ENCODE results near the gene ETV6.

The ETV6 gene

GRCh38 chr12:11697131-11697530, 47.7 kb downstream of the ETV6 start:
- FAIRE-seq = no peak

GRCh38 chr12:11697670-11698387, 48.4 kb downstream of the ETV6 start:
- no peak for FAIRE-seq

- no peak for FAIRE-seq
Observed at GRCh38 chr12:11698729-11699128, 49.3 kb downstream of the ETV6 start.

GRCh38 chr12:11701433-11701832, 52.0 kb downstream of the ETV6 start:
- no peak for FAIRE-seq

GRCh38 chr12:11702959-11703358, 53.5 kb downstream of the ETV6 start:
- FAIRE-seq = no peak

GRCh38 chr12:11703378-11703777, 53.9 kb downstream of the ETV6 start:
- FAIRE-seq = no peak

GRCh38 chr12:11704089-11704488, 54.6 kb downstream of the ETV6 start:
- no peak for FAIRE-seq

- no peak for FAIRE-seq
Observed at GRCh38 chr12:11705010-11705409, 55.5 kb downstream of the ETV6 start.

GRCh38 chr12:11706509-11707379, 57.3 kb downstream of the ETV6 start:
- FAIRE-seq = no peak

GRCh38 chr12:11707535-11707934, 58.1 kb downstream of the ETV6 start:
- FAIRE-seq = no peak

GRCh38 chr12:11709513-11709912, 60.0 kb downstream of the ETV6 start:
- FAIRE-seq = no peak

- no peak for FAIRE-seq
Observed at GRCh38 chr12:11710431-11710830, 61.0 kb downstream of the ETV6 start.

- no peak for FAIRE-seq
Observed at GRCh38 chr12:11710906-11711305, 61.4 kb downstream of the ETV6 start.

GRCh38 chr12:11711651-11712327, 62.3 kb downstream of the ETV6 start:
- FAIRE-seq = no peak

- no peak for FAIRE-seq
Observed at GRCh38 chr12:11712491-11712890, 63.0 kb downstream of the ETV6 start.

- no peak for FAIRE-seq
Observed at GRCh38 chr12:11713202-11713601, 63.7 kb downstream of the ETV6 start.

GRCh38 chr12:11714626-11715025, 65.2 kb downstream of the ETV6 start:
- no peak for FAIRE-seq

- FAIRE-seq = no peak
Observed at GRCh38 chr12:11715621-11716020, 66.1 kb downstream of the ETV6 start.

- FAIRE-seq = no peak
Observed at GRCh38 chr12:11716794-11717518, 67.5 kb downstream of the ETV6 start.

- FAIRE-seq = no peak
Observed at GRCh38 chr12:11717519-11717961, 68.1 kb downstream of the ETV6 start.

- FAIRE-seq = no peak
Observed at GRCh38 chr12:11718105-11718504, 68.6 kb downstream of the ETV6 start.

- FAIRE-seq = no peak
Observed at GRCh38 chr12:11718768-11719253, 69.3 kb downstream of the ETV6 start.

GRCh38 chr12:11719678-11720099, 70.2 kb downstream of the ETV6 start:
- FAIRE-seq = no peak

All from G401.6 (cell line).